Measurements from ENCODE around the gene MROH8.
"Not testable (repeated sequence)": the region's sequence is repeated elsewhere in the genome, so short reads cannot be mapped to it uniquely, and the experiment has no call there.

Gene MROH8

GRCh38 chr20:37155987-37156386 is 23.4 kb downstream of the MROH8 start:
- DNase-seq (ENCODE audit: extremely low read depth in 1 of 2, low read depth in 1 of 2), result no peak

- DNase-seq (ENCODE audit: extremely low read depth in 1 of 2, low read depth in 1 of 2), result no peak
These were observed 24.6 kb downstream of the MROH8 start for GRCh38 chr20:37154684-37155298.

- DNase-seq (ENCODE audit: extremely low read depth in 1 of 2, low read depth in 1 of 2), result no peak
These were observed 27.1 kb downstream of the MROH8 start for GRCh38 chr20:37152284-37152683.

GRCh38 chr20:37151529-37151928 is 27.8 kb downstream of the MROH8 start:
- DNase-seq (ENCODE audit: extremely low read depth in 1 of 2, low read depth in 1 of 2), result no peak

GRCh38 chr20:37150864-37151263 is 28.5 kb downstream of the MROH8 start:
- DNase-seq (ENCODE audit: extremely low read depth in 1 of 2, low read depth in 1 of 2), result not testable (repeated sequence)

GRCh38 chr20:37147250-37147649 is 32.1 kb downstream of the MROH8 start:
- no peak for DNase-seq (ENCODE audit: extremely low read depth in 1 of 2, low read depth in 1 of 2)

GRCh38 chr20:37144856-37145404 is 34.4 kb downstream of the MROH8 start:
- DNase-seq (ENCODE audit: extremely low read depth in 1 of 2, low read depth in 1 of 2), result no peak

GRCh38 chr20:37142708-37143107 is 36.6 kb downstream of the MROH8 start:
- DNase-seq (ENCODE audit: extremely low read depth in 1 of 2, low read depth in 1 of 2), result no peak

GRCh38 chr20:37137547-37137946 is 41.8 kb downstream of the MROH8 start:
- no peak for DNase-seq (ENCODE audit: extremely low read depth in 1 of 2, low read depth in 1 of 2)

GRCh38 chr20:37133952-37134351 is 45.4 kb downstream of the MROH8 start:
- DNase-seq (ENCODE audit: extremely low read depth in 1 of 2, low read depth in 1 of 2), result no peak

GRCh38 chr20:37131486-37131885 is 47.9 kb downstream of the MROH8 start:
- DNase-seq (ENCODE audit: extremely low read depth in 1 of 2, low read depth in 1 of 2), result no peak

GRCh38 chr20:37128803-37129202 is 50.5 kb downstream of the MROH8 start:
- no peak for DNase-seq (ENCODE audit: extremely low read depth in 1 of 2, low read depth in 1 of 2)

GRCh38 chr20:37126290-37126689 is 53.1 kb downstream of the MROH8 start:
- DNase-seq (ENCODE audit: extremely low read depth in 1 of 2, low read depth in 1 of 2), result not testable (repeated sequence)

- DNase-seq (ENCODE audit: extremely low read depth in 1 of 2, low read depth in 1 of 2), result no peak
These were observed 55.9 kb downstream of the MROH8 start for GRCh38 chr20:37123441-37123840.

- DNase-seq (ENCODE audit: extremely low read depth in 1 of 2, low read depth in 1 of 2), result no peak
These were observed 58.9 kb downstream of the MROH8 start for GRCh38 chr20:37120497-37120896.

GRCh38 chr20:37119356-37120036 is 59.9 kb downstream of the MROH8 start:
- no peak for DNase-seq (ENCODE audit: extremely low read depth in 1 of 2, low read depth in 1 of 2)

- no peak for DNase-seq (ENCODE audit: extremely low read depth in 1 of 2, low read depth in 1 of 2)
These were observed 65.3 kb downstream of the MROH8 start for GRCh38 chr20:37114012-37114411.

GRCh38 chr20:37111926-37112455 is 67.4 kb downstream of the MROH8 start:
- no peak for DNase-seq (ENCODE audit: extremely low read depth in 1 of 2, low read depth in 1 of 2)

- DNase-seq (ENCODE audit: extremely low read depth in 1 of 2, low read depth in 1 of 2), result no peak
These were observed 70.7 kb downstream of the MROH8 start for GRCh38 chr20:37108676-37109075.

- DNase-seq (ENCODE audit: extremely low read depth in 1 of 2, low read depth in 1 of 2), result no peak
These were observed 76.8 kb downstream of the MROH8 start for GRCh38 chr20:37102571-37102970.

GRCh38 chr20:37096415-37097041 is 82.8 kb downstream of the MROH8 start:
- no peak for DNase-seq (ENCODE audit: extremely low read depth in 1 of 2, low read depth in 1 of 2)
